Measurements from ENCODE around the gene LHFPL3. TPM values are rescaled to one million over a fixed set of nuclear protein-coding genes. Genes with fewer than 3 reads are reported as not detected.

Gene LHFPL3
- total and polyA plus RNA-seq, 2 experiments from 2014 or later, result 0.24 TPM; not detected in 1

DNA sequence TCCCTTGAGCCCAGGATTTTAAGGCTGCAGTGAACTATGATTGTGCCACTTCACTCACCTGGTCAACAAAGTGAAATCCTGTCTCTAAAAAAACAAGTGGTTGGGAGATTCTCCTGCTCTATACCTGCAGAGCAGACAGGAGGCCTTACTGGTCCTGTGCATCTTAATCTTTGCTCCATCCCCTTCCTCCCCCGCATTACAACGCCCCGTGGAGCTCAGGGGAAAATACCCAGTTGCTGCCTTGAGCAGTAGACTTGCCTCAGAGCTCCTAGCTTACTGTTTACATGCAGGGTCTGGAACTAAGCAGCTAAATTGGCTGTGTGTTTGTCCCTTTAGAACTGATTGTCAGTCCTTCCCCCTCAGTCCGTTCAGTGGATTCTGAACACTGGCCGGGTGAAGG is 561.8 kb downstream of the LHFPL3 start:
- Histone ChIP-seq H3K9me2 (ENCODE audit: insufficient read depth) (0 out of 2 replicates have a peak, but pooled peaks cover 8% of the 10 kb centered on the region), H3K4me3 (no peak overlapping the region), H4K20me1 (replicated peaks; ENCODE audit: insufficient read depth) (no peaks in the 10 kb centered on the region), H3K27me3 (ENCODE audit: insufficient read depth) (no peaks in the 10 kb centered on the region), H3K36me3 (ENCODE audit: insufficient read depth) (no peaks in the 10 kb centered on the region), H3K79me2 (replicated peaks; ENCODE audit: insufficient read depth) (no peaks in the 10 kb centered on the region), H3K4me2 (no peak overlapping the region), H3F3A (replicated peaks; ENCODE audit: low read depth) (no peaks in the 10 kb centered on the region), H2AFZ (peak overlapping the region; percentile 47), H3K4me1 (ENCODE audit: insufficient read depth) (no peaks in the 10 kb centered on the region), H3K27ac (ENCODE audit: low read depth) (no peak overlapping the region)
- Mint-ChIP-seq H3K36me3 (ENCODE audit: low read depth) (no peaks in the 10 kb centered on the region; the same call in 2 of the 3 replicates), H3K27ac (no peak overlapping the region), H3K4me3 (no peak overlapping the region), H3K27me3 (ENCODE audit: insufficient read depth, low read depth, poor library complexity) (no peaks in the 10 kb centered on the region), H3K4me1 (peaks cover 11% of the 10 kb centered on the region; the same call in 2 of the 3 replicates), H3K9me3 (no peaks in the 10 kb centered on the region; the same call in 2 of the 3 replicates)
- ATAC-seq, result no peak
- TF ChIP-seq, protein P1, sequence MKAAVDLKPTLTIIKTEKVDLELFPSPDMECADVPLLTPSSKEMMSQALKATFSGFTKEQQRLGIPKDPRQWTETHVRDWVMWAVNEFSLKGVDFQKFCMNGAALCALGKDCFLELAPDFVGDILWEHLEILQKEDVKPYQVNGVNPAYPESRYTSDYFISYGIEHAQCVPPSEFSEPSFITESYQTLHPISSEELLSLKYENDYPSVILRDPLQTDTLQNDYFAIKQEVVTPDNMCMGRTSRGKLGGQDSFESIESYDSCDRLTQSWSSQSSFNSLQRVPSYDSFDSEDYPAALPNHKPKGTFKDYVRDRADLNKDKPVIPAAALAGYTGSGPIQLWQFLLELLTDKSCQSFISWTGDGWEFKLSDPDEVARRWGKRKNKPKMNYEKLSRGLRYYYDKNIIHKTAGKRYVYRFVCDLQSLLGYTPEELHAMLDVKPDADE (IDR thresholded peaks at IDR 0.05), result no peak
- TF ChIP-seq, protein P2, sequence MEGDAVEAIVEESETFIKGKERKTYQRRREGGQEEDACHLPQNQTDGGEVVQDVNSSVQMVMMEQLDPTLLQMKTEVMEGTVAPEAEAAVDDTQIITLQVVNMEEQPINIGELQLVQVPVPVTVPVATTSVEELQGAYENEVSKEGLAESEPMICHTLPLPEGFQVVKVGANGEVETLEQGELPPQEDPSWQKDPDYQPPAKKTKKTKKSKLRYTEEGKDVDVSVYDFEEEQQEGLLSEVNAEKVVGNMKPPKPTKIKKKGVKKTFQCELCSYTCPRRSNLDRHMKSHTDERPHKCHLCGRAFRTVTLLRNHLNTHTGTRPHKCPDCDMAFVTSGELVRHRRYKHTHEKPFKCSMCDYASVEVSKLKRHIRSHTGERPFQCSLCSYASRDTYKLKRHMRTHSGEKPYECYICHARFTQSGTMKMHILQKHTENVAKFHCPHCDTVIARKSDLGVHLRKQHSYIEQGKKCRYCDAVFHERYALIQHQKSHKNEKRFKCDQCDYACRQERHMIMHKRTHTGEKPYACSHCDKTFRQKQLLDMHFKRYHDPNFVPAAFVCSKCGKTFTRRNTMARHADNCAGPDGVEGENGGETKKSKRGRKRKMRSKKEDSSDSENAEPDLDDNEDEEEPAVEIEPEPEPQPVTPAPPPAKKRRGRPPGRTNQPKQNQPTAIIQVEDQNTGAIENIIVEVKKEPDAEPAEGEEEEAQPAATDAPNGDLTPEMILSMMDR (conservative IDR thresholded peaks at IDR 0.05; ENCODE audit: low read depth in 2 of 2), result no peak
- no peak for TF ChIP-seq POLR2AphosphoS5 (IDR thresholded peaks at IDR 0.05; ENCODE audit: low read depth)
- TF ChIP-seq EZH2phosphoT487 (IDR thresholded peaks at IDR 0.05; ENCODE audit: unreplicated experiment), result no peak
- TF ChIP-seq ZNF114 (CRISPR knock-in tag; IDR thresholded peaks at IDR 0.05), result no peak
- TF ChIP-seq, protein P3, sequence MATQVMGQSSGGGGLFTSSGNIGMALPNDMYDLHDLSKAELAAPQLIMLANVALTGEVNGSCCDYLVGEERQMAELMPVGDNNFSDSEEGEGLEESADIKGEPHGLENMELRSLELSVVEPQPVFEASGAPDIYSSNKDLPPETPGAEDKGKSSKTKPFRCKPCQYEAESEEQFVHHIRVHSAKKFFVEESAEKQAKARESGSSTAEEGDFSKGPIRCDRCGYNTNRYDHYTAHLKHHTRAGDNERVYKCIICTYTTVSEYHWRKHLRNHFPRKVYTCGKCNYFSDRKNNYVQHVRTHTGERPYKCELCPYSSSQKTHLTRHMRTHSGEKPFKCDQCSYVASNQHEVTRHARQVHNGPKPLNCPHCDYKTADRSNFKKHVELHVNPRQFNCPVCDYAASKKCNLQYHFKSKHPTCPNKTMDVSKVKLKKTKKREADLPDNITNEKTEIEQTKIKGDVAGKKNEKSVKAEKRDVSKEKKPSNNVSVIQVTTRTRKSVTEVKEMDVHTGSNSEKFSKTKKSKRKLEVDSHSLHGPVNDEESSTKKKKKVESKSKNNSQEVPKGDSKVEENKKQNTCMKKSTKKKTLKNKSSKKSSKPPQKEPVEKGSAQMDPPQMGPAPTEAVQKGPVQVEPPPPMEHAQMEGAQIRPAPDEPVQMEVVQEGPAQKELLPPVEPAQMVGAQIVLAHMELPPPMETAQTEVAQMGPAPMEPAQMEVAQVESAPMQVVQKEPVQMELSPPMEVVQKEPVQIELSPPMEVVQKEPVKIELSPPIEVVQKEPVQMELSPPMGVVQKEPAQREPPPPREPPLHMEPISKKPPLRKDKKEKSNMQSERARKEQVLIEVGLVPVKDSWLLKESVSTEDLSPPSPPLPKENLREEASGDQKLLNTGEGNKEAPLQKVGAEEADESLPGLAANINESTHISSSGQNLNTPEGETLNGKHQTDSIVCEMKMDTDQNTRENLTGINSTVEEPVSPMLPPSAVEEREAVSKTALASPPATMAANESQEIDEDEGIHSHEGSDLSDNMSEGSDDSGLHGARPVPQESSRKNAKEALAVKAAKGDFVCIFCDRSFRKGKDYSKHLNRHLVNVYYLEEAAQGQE (IDR thresholded peaks at IDR 0.05; ENCODE audit: unreplicated experiment), result no peak
- no peak for TF ChIP-seq CREB1 (CRISPR knock-in tag; IDR thresholded peaks at IDR 0.05; ENCODE audit: low read depth)
- no peak for DNase-seq (ENCODE audit: low spot score)

DNA sequence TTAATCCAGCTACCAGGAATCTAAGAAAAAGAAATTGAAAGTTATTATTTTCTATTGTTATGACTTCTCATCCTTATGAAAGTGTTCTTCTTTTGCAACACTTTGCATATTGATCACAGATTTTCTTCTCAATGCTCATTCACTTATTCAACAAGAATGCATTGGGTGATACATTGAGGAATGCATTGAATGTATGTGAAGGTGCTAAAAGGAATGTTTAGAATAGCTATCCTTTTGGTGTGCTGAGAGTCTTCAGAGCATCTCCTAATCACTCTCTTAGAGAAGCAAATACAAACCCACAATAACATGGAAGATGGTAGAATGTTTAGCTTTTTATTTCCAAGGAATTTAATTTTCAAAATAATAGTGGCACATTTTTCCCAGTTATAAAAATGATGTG is 563.5 kb downstream of the LHFPL3 start:
- Mint-ChIP-seq H3K27me3 (ENCODE audit: insufficient read depth, low read depth, poor library complexity) (no peaks in the 10 kb centered on the region), H3K4me3 (no peak overlapping the region), H3K9me3 (no peaks in the 10 kb centered on the region), H3K36me3 (ENCODE audit: low read depth) (no peaks in the 10 kb centered on the region), H3K27ac (no peak overlapping the region), H3K4me1 (peaks cover 11% of the 10 kb centered on the region; the same call in 2 of the 3 replicates)
- no peaks in the 10 kb centered on the region for H3K36me3 ChIP-seq (ENCODE audit: insufficient read depth)
- H3F3A ChIP-seq (replicated peaks; ENCODE audit: low read depth), result no peaks in the 10 kb centered on the region
- DNase-seq (ENCODE audit: low spot score) (peak; percentile 53), ATAC-seq (peak; percentile 61)
- no peaks in the 10 kb centered on the region for H3K27me3 ChIP-seq (ENCODE audit: insufficient read depth)
- H2AFZ ChIP-seq, result no peak overlapping the region
- H3K4me1 ChIP-seq (ENCODE audit: insufficient read depth), result no peaks in the 10 kb centered on the region
- no peaks in the 10 kb centered on the region for H3K79me2 ChIP-seq (replicated peaks; ENCODE audit: insufficient read depth)
- H3K4me2 ChIP-seq, result no peak overlapping the region
- no peak overlapping the region for H3K4me3 ChIP-seq
- TF ChIP-seq, protein P4, sequence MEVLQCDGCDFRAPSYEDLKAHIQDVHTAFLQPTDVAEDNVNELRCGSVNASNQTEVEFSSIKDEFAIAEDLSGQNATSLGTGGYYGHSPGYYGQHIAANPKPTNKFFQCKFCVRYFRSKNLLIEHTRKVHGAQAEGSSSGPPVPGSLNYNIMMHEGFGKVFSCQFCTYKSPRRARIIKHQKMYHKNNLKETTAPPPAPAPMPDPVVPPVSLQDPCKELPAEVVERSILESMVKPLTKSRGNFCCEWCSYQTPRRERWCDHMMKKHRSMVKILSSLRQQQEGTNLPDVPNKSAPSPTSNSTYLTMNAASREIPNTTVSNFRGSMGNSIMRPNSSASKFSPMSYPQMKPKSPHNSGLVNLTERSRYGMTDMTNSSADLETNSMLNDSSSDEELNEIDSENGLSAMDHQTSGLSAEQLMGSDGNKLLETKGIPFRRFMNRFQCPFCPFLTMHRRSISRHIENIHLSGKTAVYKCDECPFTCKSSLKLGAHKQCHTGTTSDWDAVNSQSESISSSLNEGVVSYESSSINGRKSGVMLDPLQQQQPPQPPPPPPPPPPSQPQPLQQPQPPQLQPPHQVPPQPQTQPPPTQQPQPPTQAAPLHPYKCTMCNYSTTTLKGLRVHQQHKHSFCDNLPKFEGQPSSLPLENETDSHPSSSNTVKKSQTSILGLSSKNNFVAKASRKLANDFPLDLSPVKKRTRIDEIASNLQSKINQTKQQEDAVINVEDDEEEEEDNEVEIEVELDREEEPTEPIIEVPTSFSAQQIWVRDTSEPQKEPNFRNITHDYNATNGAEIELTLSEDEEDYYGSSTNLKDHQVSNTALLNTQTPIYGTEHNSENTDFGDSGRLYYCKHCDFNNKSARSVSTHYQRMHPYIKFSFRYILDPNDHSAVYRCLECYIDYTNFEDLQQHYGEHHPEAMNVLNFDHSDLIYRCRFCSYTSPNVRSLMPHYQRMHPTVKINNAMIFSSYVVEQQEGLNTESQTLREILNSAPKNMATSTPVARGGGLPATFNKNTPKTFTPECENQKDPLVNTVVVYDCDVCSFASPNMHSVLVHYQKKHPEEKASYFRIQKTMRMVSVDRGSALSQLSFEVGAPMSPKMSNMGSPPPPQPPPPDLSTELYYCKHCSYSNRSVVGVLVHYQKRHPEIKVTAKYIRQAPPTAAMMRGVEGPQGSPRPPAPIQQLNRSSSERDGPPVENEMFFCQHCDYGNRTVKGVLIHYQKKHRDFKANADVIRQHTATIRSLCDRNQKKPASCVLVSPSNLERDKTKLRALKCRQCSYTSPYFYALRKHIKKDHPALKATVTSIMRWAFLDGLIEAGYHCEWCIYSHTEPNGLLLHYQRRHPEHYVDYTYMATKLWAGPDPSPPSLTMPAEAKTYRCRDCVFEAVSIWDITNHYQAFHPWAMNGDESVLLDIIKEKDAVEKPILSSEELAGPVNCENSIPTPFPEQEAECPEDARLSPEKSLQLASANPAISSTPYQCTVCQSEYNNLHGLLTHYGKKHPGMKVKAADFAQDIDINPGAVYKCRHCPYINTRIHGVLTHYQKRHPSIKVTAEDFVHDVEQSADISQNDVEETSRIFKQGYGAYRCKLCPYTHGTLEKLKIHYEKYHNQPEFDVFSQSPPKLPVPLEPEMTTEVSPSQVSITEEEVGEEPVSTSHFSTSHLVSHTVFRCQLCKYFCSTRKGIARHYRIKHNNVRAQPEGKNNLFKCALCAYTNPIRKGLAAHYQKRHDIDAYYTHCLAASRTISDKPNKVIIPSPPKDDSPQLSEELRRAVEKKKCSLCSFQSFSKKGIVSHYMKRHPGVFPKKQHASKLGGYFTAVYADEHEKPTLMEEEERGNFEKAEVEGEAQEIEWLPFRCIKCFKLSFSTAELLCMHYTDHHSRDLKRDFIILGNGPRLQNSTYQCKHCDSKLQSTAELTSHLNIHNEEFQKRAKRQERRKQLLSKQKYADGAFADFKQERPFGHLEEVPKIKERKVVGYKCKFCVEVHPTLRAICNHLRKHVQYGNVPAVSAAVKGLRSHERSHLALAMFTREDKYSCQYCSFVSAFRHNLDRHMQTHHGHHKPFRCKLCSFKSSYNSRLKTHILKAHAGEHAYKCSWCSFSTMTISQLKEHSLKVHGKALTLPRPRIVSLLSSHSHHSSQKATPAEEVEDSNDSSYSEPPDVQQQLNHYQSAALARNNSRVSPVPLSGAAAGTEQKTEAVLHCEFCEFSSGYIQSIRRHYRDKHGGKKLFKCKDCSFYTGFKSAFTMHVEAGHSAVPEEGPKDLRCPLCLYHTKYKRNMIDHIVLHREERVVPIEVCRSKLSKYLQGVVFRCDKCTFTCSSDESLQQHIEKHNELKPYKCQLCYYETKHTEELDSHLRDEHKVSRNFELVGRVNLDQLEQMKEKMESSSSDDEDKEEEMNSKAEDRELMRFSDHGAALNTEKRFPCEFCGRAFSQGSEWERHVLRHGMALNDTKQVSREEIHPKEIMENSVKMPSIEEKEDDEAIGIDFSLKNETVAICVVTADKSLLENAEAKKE (CRISPR knock-in tag; IDR thresholded peaks at IDR 0.05), result peak; percentile 65
- TF ChIP-seq CREB1 (CRISPR knock-in tag; IDR thresholded peaks at IDR 0.05; ENCODE audit: low read depth) (no peak), POLR2AphosphoS5 (IDR thresholded peaks at IDR 0.05; ENCODE audit: low read depth) (no peak)
- no peak overlapping the region for H3K27ac ChIP-seq (ENCODE audit: low read depth)
- no peaks in the 10 kb centered on the region for H4K20me1 ChIP-seq (replicated peaks; ENCODE audit: insufficient read depth)
- H3K9me2 ChIP-seq (ENCODE audit: insufficient read depth), result 0 out of 2 replicates have a peak, but pooled peaks cover 8% of the 10 kb centered on the region
